Esophagus muscularis mucosa (tissue), 4 donors: ENCODE data around the gene POGK. TPM values are rescaled to one million over a fixed set of nuclear protein-coding genes. Genes with fewer than 3 reads are reported as not detected.
A peak's percentile ranks its signal among the peaks of the same experiment; 100 is the strongest.

Experiments
- DNase-seq: peaks from one replicate; pipeline ENCODE4 v3.0.0-alpha.2; 2017; ENCODE audit errors: extremely low spot score
- H3K27ac ChIP-seq, 4 donors: fragments of 200-600 bp; sonication (generic); replicated peaks in 1 of 4; 1 replicate in 3 of 4; 2 replicates in 1 of 4; pipeline ENCODE4 v1.5.1; 2016 to 2019; ENCODE audit warnings: mild to moderate bottlenecking in 1 of 4
- H3K27me3 ChIP-seq, 4 donors: fragments of 200-600 bp; sonication (generic); one replicate each; pipeline versions ENCODE4 v1.5.1 to v1.6.0; 2016 to 2019
- H3K36me3 ChIP-seq, 4 donors: fragments of 200-600 bp; sonication (generic); one replicate each; pipeline ENCODE4 v1.5.1; 2016 to 2019
- H3K4me1 ChIP-seq, 4 donors: fragments of 200-600 bp; sonication (generic); one replicate each; pipeline ENCODE4 v1.5.1; 2016 to 2019
- H3K4me3 ChIP-seq, 4 donors: fragments of 200-600 bp; sonication (generic); 1 replicate in 2 of 4; 2 replicates in 2 of 4; pipeline ENCODE4 v1.5.1; 2016 to 2019; ENCODE audit warnings: mild to moderate bottlenecking in 4 of 4, moderate library complexity in 1 of 4
- H3K9me3 ChIP-seq, 4 donors: fragments of 200-600 bp; sonication (generic); 1 replicate in 3 of 4; 2 replicates in 1 of 4; pipeline ENCODE4 v1.5.1; 2016 to 2019
- CTCF ChIP-seq, 3 experiments: fragments of 200-600 bp in 2 of 3; fragments of 450-650 bp in 1 of 3; sonication (generic) in 2 of 3; IDR thresholded peaks; one replicate each; pipeline ENCODE4 v1.5.1; 2017 to 2019; ENCODE audit warnings: antibody characterized with exemption in 3 of 3, mild to moderate bottlenecking in 2 of 3, moderate library complexity in 1 of 3
- EP300 ChIP-seq: sonication (generic); formaldehyde crosslinking; IDR thresholded peaks from one replicate; pipeline ENCODE4 v1.6.1; 2017; ENCODE audit warnings: antibody characterized with exemption
- POLR2A ChIP-seq: fragments of 450-650 bp; IDR thresholded peaks from one replicate; pipeline ENCODE4 v1.6.1; 2017; ENCODE audit warnings: antibody characterized with exemption, moderate library complexity, mild to moderate bottlenecking, low read depth
- POLR2AphosphoS5 ChIP-seq, 2 donors: sonication (generic); formaldehyde crosslinking; IDR thresholded peaks; one replicate each; pipeline ENCODE4 v1.6.1; 2017; ENCODE audit warnings: antibody characterized with exemption in 2 of 2
- WGBS: methylation state at CpG from one replicate; pipeline ENCODE4 v1.1.5; 2018; 5-methylcytosine and 5-hydroxymethylcytosine counted together
- intact Hi-C: fragments of 100-400 bp; cut with DNase I; formaldehyde crosslinking; loops from one replicate; pipeline ENCODE4 v1.15.1; 2023
- total RNA-seq, 4 donors: library from RNA; depleted of rRNA; stranded (reverse); fragments of >200 nt; gene quantifications; one replicate each; pipeline versions ENCODE4 v1.1.0 to v1.2.1, GENCODE V29; 2016

Gene POGK
- total RNA-seq, 4 donors from 2014 or later = 28.7 to 43.5 (median 36.4) TPM

GRCh38 chr1:166836733-166837132 lies 2.5 kb upstream of the POGK start:
- Histone ChIP-seq H3K27ac (no peak overlapping the region), H3K4me1 (peaks cover 25 to 31% (median 29%) of the 10 kb centered on the region in 4 donors), H3K36me3 (peaks cover 4 to 9% (median 7%) of the 10 kb centered on the region in 4 donors), H3K4me3 (no peak overlapping the region), H3K9me3 (no peaks in the 10 kb centered on the region), H3K27me3 (no peaks in the 10 kb centered on the region)
- no peak for TF ChIP-seq CTCF (IDR thresholded peaks at IDR 0.05)
- TF ChIP-seq POLR2A = no peak
- no peak for TF ChIP-seq EP300
- TF ChIP-seq POLR2AphosphoS5 (IDR thresholded peaks at IDR 0.05) = no peak
- WGBS = 98% methylated on average over 4 of the region's 4 CpGs
- no peak for DNase-seq
- intact Hi-C loops = no loop called here

DNA sequence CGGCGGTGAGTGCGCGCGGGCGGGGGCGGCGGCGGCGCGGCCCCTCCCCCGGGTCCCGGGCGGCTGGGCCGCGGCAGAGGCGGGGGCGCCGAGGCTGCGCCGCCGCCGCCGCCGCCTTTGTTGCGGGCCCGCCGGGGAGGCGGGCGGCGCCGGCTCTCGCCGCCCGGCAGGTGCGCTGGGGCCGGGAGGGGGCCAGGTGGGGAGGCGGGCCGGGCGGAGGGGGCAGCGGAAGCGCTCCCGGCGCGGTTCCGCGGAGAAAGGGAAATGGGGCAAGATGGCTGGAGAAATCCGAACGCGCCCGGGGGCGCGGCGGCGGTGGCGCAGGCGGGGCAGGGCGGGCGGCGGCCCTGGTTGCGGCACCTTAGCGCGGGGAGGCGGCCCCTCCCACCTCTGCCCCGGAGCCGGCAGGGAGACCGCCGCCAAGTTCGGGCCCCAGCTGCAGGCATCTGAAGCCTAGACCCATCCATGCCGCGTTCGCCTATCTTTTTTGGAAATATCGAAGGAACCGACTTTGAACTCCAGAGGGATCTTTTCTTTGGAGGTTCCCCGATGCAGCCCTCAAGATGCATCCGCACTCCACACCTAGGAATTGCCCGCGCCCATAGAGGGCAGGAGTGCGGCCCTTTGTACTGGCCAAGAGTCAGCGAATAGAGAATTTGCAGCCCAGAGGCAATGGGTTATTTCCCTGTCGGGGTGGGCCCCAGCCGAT lies 479 bp downstream of the POGK start:
- Histone ChIP-seq H3K36me3 (peaks cover 7 to 38% (median 32%) of the 10 kb centered on the region in 4 donors), H3K4me1 (peaks cover 55 to 62% (median 59%) of the 10 kb centered on the region in 4 donors), H3K27me3 (no peaks in the 10 kb centered on the region), H3K9me3 (no peaks in the 10 kb centered on the region), H3K27ac (peak overlapping the region; percentile 77 to 94 (median 90)), H3K4me3 (peak overlapping the region; percentile 76 to 88 (median 78))
- intact Hi-C loops = no loop called here
- TF ChIP-seq POLR2AphosphoS5 (IDR thresholded peaks at IDR 0.05) = peak in 1 of 2 donors; percentile 9
- TF ChIP-seq CTCF (IDR thresholded peaks at IDR 0.05) = peak in 1 of 3 experiments; percentile 22
- TF ChIP-seq EP300 = no peak
- 1% methylated on average over 45 of the region's 82 CpGs for WGBS
- no peak for DNase-seq

- Histone ChIP-seq H3K9me3 (no peaks in the 10 kb centered on the region), H3K27ac (peak overlapping the region; percentile 77 to 94 (median 90)), H3K36me3 (peaks cover 7 to 46% (median 37%) of the 10 kb centered on the region in 4 donors), H3K4me1 (peaks cover 64 to 69% (median 67%) of the 10 kb centered on the region in 4 donors), H3K4me3 (peak overlapping the region; percentile 76 to 88 (median 78)), H3K27me3 (no peaks in the 10 kb centered on the region)
- intact Hi-C loops = no loop called here
- TF ChIP-seq POLR2AphosphoS5 (IDR thresholded peaks at IDR 0.05) (peak; percentile 27 to 62), POLR2A (no peak)
- 35% methylated on average over 16 of the region's 16 CpGs for WGBS
- DNase-seq = no peak
These were observed 1.3 kb downstream of the POGK start for GRCh38 chr1:166840309-166841274.

- no peak for DNase-seq
- intact Hi-C loops = no loop called here
- Histone ChIP-seq H3K36me3 (peaks cover 14 to 74% (median 62%) of the 10 kb centered on the region in 4 donors), H3K27ac (peak overlapping the region; percentile 48 to 64 (median 57)), H3K9me3 (no peaks in the 10 kb centered on the region), H3K4me1 (peaks cover 80 to 91% (median 88%) of the 10 kb centered on the region in 4 donors), H3K27me3 (no peaks in the 10 kb centered on the region), H3K4me3 (no peak overlapping the region)
- TF ChIP-seq CTCF (IDR thresholded peaks at IDR 0.05) (no peak), EP300 (no peak), POLR2A (no peak)
- WGBS = 87% methylated on average over 6 of the region's 6 CpGs
These were observed 4.0 kb downstream of the POGK start for GRCh38 chr1:166843322-166843721.
